DMS 273 treated with DMSO at 0.1 percent for 48 hours (cell line): ENCODE results near the gene HECTD4.
A peak's percentile ranks its signal among the peaks of the same experiment; 100 is the strongest.
"Not testable (repeated sequence)": the region's sequence is repeated elsewhere in the genome, so short reads cannot be mapped to it uniquely, and the experiment has no call there.

Experiments used
- DNase-seq: peaks from one replicate; lab custom pipeline; 2025; lab: John Stamatoyannopoulos, UW

The HECTD4 gene

DNA sequence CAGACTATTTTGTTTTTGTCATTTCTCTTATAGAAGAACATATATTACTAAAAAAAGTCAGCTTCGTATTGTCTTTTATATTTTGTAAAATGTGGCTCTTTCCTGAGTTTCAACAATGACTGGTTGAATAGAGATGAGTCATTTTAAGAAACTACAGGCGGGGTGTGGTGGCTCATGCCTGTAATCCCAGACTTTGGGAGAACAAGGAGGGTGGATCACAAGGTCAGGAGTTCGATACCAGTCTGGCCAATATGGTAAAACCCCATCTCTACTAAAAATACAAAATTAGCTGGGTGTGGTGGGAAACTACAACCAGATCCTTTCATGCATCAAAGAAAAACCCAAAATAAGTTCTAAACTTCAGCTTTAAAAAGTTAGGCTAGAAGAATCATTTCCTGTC lies 28.8 kb downstream of the HECTD4 start:
- no peak for DNase-seq

DNA sequence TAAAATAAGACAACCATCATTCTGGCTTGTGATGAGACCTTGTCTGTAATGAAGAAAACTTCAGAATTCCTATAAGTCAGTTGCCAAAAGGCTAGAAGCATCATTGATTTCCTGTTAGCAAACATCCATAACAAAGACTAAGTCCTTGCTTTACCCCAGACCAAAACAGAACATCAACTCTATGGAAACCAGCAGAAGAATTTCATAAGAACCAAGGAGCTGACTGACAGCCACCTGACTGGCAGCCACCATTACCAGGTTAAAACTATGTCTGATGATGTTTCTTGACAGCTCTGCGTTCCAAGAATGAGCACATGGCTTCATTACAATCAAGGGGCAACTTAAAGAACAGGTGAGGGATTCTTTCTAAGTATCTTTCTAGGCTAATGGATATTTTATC lies 29.3 kb downstream of the HECTD4 start:
- DNase-seq = no peak

DNA sequence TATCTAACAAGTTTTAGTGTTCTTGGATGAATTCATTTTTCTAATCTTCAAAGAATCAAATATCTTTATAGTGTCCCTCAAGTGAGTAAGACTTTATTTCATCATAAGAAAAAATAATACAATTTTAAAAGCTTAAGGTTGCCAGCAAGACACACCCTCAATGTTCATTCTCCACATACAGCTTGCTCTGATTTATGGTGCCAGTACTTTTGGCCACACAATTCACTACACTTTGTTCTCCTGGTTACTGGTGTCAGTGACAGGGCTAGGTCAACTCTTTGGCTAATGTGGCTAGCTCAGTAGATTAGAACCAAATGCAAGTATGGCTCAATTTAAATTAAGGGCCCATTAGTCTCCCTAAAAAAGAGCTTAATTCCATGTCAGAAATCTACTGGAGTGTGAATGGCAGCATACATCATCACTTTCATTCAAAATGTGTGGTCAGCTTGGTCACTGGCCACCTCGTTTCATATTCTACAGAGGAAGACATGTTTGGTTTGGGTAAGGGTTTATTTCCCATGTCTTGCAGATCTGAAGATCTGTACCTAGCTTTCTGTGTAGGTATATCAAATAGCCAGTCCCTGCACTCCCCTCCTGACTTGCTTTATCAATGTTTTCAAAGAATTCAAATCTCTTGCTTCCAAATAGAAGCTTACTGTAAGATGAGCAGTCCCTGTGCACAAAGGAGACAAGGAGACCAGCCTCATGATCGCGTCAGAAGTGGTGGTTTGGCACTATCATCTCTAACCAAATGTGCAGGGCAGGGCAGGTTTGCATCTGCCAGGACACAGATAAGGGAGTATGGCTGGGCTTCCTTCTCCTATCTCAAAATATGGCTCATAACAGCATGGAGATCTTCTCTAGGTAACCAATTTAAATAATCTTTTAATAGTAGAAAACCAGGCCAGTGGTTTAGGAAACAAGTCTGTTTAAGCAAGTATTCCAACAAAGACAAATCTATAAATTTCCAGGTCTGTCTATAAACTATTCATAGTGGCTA lies 31.3 kb downstream of the HECTD4 start:
- DNase-seq = no peak

DNA sequence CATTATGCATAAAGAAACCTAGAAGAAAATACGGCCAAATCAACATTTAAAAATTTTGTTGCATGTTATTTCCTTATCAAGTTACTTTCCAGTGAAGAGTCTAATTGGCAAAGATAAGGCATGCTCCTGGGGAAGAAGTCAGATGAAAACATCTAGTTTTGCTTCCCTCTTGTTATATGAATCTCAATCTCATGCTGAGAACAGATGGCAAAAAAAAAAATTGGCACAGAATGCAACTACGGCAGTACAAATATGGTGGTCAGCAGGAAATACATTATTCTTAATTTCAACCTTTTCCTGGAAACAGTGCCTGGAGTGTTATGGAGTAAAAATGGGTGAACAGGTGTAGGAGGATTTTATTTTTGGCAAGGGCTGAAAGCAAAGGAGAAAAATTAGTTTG lies 32.8 kb downstream of the HECTD4 start:
- DNase-seq = peak; percentile 83

DNA sequence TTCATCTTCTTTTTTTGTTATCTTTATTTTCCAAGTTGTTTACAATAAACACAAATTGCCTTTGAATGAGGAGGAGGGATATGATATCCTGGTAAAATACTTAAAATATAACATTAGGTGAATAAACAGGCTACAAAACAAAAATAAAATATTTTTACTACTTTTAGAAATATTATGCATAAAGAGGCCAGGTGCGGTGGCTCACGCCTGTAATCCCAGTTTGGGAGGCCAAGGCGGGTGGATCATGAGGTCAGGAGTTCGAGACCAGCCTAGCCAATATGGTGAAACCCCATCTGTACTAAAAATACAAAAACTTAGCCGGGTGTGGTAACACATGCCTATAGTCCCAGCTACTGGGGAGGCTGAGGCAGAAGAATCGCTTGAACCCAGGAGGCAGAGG lies 33.3 kb downstream of the HECTD4 start:
- not testable (repeated sequence) for DNase-seq

DNA sequence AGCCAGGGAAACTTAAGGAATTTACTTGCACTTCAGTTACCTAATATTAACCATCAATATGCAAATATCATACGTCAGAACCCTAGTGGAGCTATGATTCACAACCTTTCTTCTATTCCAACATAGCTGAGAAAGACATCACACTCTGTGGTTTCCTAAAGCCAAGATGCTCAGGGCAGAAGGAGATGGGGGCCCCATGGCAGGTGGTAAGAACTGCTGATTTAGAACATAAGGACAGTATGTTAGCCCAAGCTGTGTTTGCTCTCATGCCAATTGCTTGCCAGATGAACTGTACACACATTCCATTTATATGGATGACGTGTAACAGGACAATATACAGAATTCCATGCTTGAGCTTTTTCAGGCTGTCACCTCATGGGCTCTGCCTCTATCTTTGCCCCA lies 34.6 kb downstream of the HECTD4 start:
- peak; percentile 80 for DNase-seq

DNA sequence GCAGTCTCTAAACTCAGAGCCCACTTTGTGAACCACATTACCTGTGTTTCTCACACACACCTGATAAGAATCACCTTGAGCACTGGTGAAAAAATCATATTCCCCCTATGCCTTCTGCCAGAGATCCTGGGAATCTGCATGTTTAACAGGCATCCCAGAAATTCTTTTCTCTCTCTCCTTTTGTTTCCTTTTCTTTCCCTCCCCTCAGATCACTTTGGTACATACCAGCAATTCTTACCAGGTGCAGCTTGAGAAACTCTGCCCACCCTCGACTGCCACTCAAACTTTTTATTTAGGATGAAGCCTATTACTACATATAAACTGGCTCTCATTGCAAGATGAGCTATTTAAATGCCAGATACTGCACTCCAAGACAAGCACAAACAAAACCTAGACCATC lies 36.0 kb downstream of the HECTD4 start:
- DNase-seq = no peak

DNA sequence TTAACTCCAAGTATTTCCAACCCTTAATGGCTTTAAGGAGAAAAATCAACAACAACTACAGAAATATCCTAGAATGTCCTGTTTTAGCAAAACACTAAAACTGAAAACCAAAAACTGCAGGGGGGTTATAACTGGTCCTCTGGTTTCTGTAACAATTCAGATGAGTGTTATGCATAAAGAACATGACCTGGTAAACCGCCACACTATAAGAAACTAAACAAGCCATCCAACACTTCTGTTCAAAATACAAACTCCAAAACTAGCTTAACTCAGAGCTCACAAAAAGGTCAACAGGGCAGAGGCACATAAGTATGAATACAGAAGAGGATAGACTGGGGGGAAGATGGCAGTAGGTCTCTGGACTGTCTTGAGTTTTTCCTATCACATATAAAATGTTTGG lies 38.0 kb downstream of the HECTD4 start:
- no peak for DNase-seq

DNA sequence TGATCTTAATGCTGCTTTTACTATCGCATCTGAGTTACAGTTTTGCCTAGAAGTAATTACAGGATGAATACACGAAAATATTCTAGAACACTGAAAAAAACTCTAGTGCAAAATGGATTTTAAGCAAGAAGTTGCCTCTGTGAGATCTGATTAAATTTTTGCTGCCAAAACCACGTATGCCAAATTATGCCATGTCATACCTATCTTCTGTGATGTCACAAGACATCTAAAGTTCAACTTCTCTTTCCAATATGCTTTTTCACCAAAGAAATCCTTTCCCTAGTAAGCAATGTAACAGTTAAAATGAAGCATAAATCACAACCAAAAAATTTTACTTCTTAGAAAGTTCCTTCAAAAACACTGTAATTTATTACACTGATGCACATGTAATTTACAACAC lies 39.6 kb downstream of the HECTD4 start:
- DNase-seq = no peak

DNA sequence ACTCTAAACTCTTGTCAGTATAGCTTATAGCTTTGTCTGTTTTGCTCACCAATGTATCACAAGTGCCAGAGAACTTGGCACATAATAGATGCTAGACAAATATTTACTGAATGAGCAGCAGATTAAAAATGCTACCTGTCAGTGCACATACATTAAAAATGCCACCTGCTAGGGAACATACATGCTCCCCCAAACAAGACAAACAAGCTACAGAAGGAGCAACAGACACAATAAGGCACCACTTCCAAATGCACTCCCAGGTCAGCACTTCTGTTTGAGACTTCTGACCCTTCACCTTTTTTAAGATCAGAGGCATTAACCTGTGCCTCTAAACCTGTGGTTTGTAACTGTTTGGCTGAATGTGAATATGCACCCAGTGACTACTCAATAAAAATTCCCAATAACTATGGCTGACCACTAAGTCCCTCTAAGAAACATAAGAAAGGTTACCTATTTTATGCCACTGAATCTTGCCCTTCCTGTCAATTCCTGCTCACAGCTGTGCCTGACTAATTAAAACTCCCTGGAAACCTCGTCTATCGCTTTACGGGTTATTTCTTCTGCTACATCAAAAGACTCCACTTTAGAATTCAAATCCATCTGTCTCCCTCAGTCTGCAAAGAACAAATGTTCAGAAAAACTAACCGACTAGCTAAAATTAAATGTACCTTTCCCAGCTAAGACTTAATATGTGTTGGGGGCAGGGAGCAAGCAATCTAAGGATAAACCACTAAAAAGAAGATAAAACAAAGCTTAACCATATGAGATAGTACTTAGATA lies 41.0 kb downstream of the HECTD4 start:
- peak; percentile 9 for DNase-seq

DNA sequence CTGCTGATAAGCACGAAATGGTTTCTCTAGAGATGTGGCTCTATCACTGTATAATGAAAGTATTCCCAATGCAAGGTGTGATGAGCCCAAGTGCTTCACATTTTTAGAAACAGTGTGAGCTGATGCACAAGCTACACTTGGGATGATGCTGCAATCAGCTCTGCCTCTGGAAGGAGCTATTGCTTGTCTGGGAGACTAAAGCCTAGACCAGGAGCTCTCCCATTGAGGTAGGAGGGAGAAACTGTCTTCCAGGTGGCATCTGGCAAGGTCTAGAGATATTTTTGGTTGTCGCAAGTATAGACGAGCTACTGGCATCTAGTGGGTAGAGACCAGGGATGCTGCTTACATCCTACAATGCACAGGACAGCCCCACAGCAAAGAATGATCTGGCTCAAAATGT lies 42.0 kb downstream of the HECTD4 start:
- DNase-seq = no peak

DNA sequence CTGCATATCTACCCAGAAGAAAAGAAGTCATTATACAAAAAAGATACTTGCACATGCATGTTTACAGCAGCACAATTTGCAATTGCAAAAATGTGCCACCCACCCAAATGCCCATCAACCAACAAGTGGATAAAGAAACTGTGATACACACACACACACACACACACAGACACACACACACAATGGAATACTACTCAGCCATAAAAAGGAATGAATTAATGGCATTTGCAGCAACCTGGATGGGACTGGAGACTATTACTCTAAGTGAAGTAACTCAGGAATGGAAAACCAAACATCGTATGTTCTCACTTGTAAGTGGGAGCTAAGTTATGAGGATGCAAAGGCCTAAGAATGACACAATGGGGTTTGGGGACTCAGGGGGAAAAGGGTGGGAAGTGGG lies 47.2 kb downstream of the HECTD4 start:
- not testable (repeated sequence) for DNase-seq

DNA sequence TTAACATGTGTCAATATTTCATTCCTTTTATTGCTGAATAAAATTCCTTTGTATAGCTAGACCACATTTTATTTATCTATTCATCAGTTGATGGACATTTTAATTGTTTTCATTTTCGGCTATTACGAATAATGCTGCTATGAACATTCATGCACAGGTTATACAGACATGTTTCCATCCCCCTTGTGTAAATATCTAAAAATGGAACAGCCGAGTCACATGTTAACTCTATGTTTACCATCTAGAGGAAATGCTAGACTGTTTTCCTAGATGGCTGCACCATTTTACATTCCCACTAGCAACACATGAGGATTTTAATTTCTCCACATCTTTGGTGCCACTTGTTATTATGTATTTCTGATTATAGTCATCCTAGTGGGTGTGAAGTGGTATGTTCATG lies 49.2 kb downstream of the HECTD4 start:
- DNase-seq = no peak

DNA sequence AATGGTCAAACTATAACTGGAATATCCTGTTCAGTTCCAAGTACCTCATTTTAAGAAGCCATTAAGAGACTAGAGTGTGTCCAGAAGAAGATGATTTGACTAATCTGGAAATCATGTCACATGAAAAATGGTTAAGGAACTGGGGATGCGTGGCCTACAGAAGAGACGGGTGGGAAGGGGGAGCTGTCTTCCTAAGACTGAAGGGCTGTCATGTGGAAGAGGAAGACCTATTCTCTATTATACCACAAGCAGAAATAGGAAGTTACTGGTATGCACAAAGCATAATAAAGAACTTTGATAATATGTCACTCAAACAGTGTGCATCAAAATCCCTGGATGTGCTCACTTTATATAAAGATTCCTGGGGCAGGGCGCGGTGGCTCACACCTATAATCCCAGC lies 50.3 kb downstream of the HECTD4 start:
- DNase-seq = no peak

DNA sequence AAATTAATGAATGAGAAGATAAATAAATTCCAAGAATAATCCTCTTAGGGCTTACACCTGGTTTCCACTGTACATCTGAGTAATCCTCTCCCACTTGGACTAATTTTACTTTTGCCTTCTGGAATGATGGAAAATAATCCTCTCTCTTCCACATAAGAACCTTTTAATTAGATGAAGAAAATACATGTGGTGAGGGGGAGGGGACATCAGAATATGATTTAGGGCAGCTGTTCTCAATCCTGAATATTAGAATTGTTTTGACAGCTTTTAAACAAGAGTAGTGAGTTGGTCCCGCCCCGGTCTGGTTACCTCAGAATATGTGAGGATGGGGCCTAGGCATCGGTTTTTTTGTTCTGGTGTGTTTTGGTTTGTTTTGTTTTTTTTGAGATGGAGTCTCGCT lies 51.5 kb downstream of the HECTD4 start:
- no peak for DNase-seq

DNA sequence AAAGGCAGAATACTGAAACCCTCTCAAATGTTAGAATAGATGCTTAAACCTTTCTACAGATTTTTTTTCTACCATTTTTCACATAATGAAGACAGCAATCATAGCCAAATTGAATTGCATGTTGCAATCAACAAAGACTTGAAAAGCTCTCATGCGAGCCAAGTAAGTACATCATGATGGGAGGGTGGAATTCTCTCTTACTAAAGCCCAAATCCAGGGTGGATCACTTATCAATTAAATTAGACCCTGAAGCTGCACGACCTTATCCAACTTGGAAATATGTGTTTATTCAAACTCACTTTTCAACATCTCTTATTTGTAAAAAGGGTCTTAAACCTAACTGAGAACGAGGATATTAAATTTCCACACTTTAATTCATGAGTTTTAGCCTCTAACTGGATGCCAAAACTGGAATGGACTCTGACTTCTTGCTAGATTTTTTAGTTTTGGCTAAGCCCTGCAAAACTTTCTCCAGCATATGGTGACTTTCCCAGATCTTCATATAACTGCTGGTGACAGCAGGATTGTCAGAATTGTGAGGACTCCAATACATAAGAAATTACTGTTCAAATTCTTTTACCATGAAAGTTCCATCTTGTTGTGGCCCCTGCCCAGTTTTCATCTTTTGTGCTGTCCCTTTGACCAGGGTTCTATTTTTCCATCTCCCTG lies 53.6 kb downstream of the HECTD4 start:
- no peak for DNase-seq

DNA sequence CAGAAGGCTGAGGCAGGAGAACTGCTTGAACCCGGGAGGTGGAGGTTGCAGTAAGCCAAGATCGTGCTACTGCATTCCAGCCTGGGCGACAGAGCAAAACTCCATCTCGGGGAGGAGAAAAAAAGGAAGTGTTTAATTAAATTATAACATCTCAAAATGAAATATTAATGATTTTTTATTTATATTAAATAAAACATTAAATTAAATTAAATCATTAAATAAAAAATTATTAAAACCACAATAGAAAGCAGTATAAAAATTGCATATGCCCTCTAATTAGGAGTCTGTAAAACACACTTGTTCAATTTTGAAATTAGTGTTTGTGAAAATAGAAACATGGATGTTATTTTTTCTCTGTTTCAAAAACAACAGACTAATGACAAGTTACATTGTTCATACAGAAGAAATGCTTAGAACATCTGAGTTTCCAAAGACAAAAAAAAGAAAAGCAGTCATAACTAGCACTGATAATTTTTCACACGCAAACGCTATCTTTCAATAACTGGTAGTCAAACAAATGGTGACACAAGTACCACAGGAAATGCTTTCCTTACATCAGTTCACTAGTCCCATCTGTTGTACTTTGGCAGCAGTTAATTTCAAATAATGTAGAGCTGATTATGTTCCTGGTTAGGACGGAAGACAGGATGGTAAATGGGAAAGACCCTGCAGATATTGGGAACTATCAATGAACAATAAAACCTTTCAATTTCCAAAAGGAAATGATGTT lies 54.9 kb downstream of the HECTD4 start:
- DNase-seq = peak; percentile 8

DNA sequence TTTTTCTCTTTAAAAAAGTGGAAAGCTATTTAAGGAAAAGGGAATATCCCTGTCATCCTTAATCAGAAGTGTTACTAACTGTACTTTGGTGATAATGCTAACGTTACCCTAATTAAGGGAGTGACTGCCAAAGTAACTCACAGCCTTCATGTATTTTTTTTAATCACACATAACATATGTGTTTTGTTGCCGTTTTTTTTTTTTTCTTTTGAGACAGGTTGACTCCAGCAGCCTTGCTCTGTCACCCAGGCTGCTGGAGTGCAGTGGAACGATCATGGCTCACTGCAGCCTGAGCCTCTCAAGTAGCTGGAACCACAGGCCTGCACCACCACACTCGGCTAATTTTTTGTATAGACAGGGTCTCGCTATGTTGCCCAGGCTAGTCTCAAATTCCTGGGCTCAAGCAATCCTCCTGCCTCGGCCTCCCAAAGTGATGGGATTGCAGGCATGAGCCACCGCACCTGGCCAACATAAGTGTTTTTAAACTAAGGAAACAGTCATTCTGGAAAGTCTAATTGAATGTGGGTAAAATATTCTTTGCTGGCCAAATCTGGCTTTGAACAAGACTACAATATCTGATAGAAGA lies 56.5 kb downstream of the HECTD4 start:
- no peak for DNase-seq

DNA sequence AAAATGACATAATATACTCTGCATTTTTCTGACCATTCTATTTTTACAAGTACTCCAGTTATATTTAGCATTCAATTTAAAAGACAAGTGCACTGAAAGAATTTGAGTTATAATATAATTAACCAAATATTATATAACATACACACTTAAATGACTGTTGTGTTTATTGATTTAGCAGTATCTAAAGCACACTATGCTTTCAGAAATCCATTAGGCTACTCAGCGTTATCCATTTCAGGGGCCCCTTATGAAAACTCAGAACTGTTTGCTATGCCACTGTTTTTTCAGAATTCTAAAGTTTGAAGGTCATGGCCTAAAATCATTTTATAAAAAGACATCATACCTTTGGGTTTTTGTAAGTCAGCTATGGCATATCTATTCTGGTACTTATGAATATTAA lies 57.1 kb downstream of the HECTD4 start:
- DNase-seq = no peak

DNA sequence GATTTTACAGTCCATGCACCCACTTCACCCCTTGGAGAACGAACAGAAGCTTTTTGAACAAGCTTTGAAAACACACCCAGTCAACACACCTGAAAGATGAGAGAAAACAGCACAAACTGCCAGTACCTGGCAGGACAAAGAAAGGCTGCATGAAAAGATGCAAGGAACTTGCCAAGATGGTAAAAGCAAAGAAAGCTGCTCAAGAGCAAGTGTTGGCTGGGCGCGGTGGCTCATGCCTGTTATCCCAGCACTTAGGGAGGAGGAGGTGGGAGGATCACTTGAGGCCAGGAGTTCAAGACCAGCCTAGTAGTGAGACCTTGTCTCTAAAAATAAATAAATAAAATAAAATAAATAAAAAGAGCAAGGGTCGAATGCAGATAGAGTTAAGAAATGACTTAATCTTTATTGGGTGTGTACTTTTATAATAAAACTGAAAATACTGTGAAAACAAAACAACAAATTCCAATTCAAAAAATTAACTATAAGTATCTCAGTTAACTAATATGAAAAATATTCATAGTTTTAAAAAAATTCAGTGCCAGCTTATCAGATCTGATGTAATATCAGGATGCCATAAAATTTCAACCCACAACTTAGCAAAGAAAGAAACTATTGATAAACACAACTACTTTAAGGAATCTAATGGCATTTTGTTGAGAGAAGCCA lies 59.2 kb downstream of the HECTD4 start:
- DNase-seq = no peak

DNA sequence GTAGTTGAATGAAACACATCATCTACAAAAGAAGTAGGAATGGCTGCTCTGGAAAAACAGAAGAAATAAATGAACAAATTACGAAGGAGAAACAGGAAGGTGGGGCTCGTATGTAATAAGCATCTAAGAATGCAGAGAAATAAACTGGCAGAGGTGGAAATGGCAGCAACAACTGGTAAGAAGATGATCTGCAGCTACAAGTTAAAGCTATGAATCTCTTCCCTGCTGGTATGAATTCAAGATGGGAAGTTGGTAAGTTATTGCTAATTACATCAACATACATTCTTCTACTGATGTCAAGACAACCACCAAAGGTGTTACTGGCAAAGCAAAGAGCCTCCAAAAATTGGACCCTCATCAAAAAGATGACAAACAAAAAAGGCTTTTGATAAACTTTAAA lies 59.8 kb downstream of the HECTD4 start:
- no peak for DNase-seq
